ENCODE measurements around the gene COPG2.
"Not testable (repeated sequence)": the region's sequence is repeated elsewhere in the genome, so short reads cannot be mapped to it uniquely, and the experiment has no call there.

- TF ChIP-seq CTCF, EP300, POLR2A (IDR thresholded peaks at IDR 0.05): not testable (repeated sequence)
Measured at GRCh38 chr7:130523519-130524125, 144.9 kb downstream of the COPG2 start.
